Right lung (tissue), 5 donors: ENCODE measurements around the gene ARHGAP8. TPM values are rescaled to one million over a fixed set of nuclear protein-coding genes. Genes with fewer than 3 reads are reported as not detected.
"Not testable (repeated sequence)": the region's sequence is repeated elsewhere in the genome, so short reads cannot be mapped to it uniquely, and the experiment has no call there.

Experiments used
- DNase-seq, 2 donors: peaks; one replicate each; pipeline ENCODE4 v3.0.0-alpha.2; 2013
- polyA plus RNA-seq, 5 donors: library from polyadenylated mRNA; unstranded; fragments of 120-200 nt; gene quantifications; one replicate each; pipeline versions ENCODE4 v1.2.1 to v1.2.3, GENCODE V29; 2013; ENCODE audit warnings: inconsistent platforms in 1 of 5, low replicate concordance in 1 of 5; ENCODE audit not compliant: insufficient read length in 5 of 5, insufficient read depth in 1 of 5

ARHGAP8 gene
- polyA plus RNA-seq, 5 donors: 23.4 to 49.7 (median 30.4) TPM

- no peak for DNase-seq
Observed at GRCh38 chr22:44884968-44885805, 132.8 kb downstream of the ARHGAP8 start.

GRCh38 chr22:44885806-44886360 is 133.5 kb downstream of the ARHGAP8 start:
- no peak for DNase-seq

GRCh38 chr22:44887941-44888366 is 135.6 kb downstream of the ARHGAP8 start:
- no peak for DNase-seq

GRCh38 chr22:44888491-44889254 is 136.3 kb downstream of the ARHGAP8 start:
- DNase-seq: no peak

- no peak for DNase-seq
Observed at GRCh38 chr22:44889255-44889878, 137.0 kb downstream of the ARHGAP8 start.

GRCh38 chr22:44890416-44891292 is 138.3 kb downstream of the ARHGAP8 start:
- no peak for DNase-seq

- DNase-seq: no peak
Observed at GRCh38 chr22:44891293-44891747, 138.9 kb downstream of the ARHGAP8 start.

- no peak for DNase-seq
Observed at GRCh38 chr22:44891791-44892190, 139.4 kb downstream of the ARHGAP8 start.

GRCh38 chr22:44892243-44892642 is 139.9 kb downstream of the ARHGAP8 start:
- no peak for DNase-seq

GRCh38 chr22:44892803-44893730 is 140.7 kb downstream of the ARHGAP8 start:
- no peak for DNase-seq

- no peak for DNase-seq
Observed at GRCh38 chr22:44893731-44894080, 141.3 kb downstream of the ARHGAP8 start.

GRCh38 chr22:44894321-44894720 is 141.9 kb downstream of the ARHGAP8 start:
- DNase-seq: no peak

- no peak for DNase-seq
Observed at GRCh38 chr22:44894782-44895181, 142.4 kb downstream of the ARHGAP8 start.

GRCh38 chr22:44895296-44896055 is 143.1 kb downstream of the ARHGAP8 start:
- no peak for DNase-seq

- DNase-seq: no peak
Observed at GRCh38 chr22:44898236-44898635, 145.9 kb downstream of the ARHGAP8 start.

GRCh38 chr22:44901301-44901700 is 148.9 kb downstream of the ARHGAP8 start:
- DNase-seq: no peak

- DNase-seq: not testable (repeated sequence)
Observed at GRCh38 chr22:44903164-44903563, 150.8 kb downstream of the ARHGAP8 start.

GRCh38 chr22:44904492-44905152 is 152.2 kb downstream of the ARHGAP8 start:
- not testable (repeated sequence) for DNase-seq
